Dedifferentiated amniotic fluid mesenchymal stem cell (primary cell): ENCODE measurements around the gene MELTF.

Experiments used
- DNase-seq: peaks from one replicate; pipeline ENCODE4 v3.0.0-alpha.2; 2016; ENCODE audit errors: extremely low spot score

Gene MELTF

GRCh38 chr3:196968233-196969133, 61.1 kb downstream of the MELTF start, which contains the start of gene PIGZ:
Gene PIGZ, minus strand, starts transcription at chr3:196968833. Its CDS starts 16,802 bp downstream, at chr3:196952031.
- no peak for DNase-seq

DNA sequence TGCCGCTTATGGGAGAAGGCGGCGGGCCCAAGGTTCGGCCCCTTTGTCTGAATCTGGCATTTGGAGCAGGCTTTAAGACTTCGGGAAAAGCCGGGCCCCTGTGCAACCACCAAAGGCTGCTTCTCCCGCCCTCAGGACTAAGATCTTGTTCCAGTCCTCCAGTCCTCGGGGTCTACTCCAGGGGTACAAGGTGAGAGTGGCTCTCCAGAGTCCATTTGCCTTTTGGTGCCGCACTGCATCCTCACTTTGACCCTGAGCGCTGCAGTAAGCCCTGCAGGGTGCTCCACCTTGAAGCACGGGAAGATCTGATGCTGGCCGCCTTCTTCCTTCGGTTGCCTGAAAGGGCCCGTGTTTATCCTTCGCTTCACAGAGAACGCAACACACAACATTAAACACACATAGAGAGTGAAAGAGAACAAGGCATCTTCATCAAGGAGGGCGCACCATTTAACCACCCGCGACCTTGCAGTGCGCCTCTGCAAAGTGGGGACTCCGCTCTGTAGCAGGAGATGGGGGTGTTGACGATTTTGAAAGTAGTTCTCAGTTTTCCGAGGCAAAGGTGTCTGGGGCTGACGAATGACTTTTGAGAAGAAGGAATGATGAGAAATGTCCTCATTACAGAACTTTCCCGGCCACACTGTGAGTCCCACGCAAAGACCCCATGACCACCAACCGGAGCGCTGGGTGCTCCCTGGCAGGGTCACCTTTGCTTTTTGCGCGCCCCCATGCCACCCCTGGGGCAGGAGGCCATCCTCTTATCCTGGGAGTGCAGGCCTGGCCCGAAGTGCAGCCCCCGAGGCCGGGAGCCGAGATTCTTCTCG, 62.0 kb downstream of the MELTF start:
- DNase-seq = no peak

- no peak for DNase-seq
These were observed 62.9 kb downstream of the MELTF start for GRCh38 chr3:196966526-196967401.

DNA sequence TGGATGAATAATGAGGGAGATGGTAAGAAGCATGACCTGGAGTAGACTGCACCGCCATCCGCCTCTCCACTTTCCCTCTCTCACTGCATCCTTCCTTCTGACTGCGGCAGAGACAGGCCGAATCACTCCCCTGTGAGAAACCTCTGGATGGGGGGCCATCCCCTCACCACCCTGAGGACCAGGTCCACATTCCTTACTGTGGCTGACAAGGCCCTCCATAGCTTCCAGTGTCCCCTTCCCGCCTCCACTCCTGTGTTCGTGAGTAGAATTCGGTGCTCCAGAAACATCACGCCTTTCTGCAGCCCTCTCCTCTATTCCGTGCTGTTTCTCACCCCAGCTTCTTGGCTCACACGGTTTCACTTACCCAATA, 63.8 kb downstream of the MELTF start:
- DNase-seq = no peak

- no peak for DNase-seq
These were observed 64.4 kb downstream of the MELTF start for GRCh38 chr3:196965112-196965803.

- DNase-seq = no peak
These were observed 66.0 kb downstream of the MELTF start for GRCh38 chr3:196963631-196963953.

- no peak for DNase-seq
These were observed 66.5 kb downstream of the MELTF start for GRCh38 chr3:196962930-196963630.

- DNase-seq = no peak
These were observed 67.3 kb downstream of the MELTF start for GRCh38 chr3:196962108-196962929.

DNA sequence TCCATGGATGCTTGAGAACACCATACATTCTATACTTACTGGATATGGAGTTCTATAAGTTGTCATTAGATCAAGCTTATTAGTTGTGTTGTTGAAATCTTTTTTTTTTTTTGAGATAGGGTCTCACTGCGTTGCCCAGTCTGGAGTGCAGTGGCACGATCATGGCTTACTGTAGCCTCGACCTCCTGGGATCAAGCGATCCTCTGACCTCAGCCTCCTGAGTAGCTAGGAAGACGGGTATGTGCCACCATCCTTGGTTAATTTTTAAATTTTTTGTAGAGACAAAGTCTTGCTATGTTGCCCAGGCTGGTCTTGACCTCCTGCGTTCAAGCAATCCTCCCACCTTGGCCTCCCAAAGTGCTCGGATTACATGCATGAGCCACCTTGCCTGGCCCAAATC, 74.8 kb downstream of the MELTF start:
- no peak for DNase-seq
